Cardiac fibroblast (primary cell): ENCODE data around the gene KRTAP5-4.
"Not testable (repeated sequence)": the region's sequence is repeated elsewhere in the genome, so short reads cannot be mapped to it uniquely, and the experiment has no call there.

Experiments used
- DNase-seq, 2 donors: peaks; one replicate each; pipeline versions ENCODE4 v3.0.0 to v3.0.0-alpha.2; 2010; ENCODE audit warnings: low read depth in 2 of 2
- H3K4me3 ChIP-seq, 2 donors: replicated peaks in 1 of 2; 1 replicate in 1 of 2; 2 replicates in 1 of 2; pipeline ENCODE4 v1.5.1; 2011; ENCODE audit warnings: low read depth in 2 of 2, low read length in 2 of 2, mild to moderate bottlenecking in 2 of 2, moderate library complexity in 1 of 2
- CTCF ChIP-seq: IDR thresholded peaks from one replicate; pipeline ENCODE4 v1.5.1; 2011; ENCODE audit warnings: low read depth, mild to moderate bottlenecking, low read length, inconsistent platforms

Gene KRTAP5-4

GRCh38 chr11:1604181-1604580 is 17.8 kb downstream of the KRTAP5-4 start:
- no peak for TF ChIP-seq CTCF
- DNase-seq = no peak
- no peak overlapping the region for H3K4me3 ChIP-seq

DNA sequence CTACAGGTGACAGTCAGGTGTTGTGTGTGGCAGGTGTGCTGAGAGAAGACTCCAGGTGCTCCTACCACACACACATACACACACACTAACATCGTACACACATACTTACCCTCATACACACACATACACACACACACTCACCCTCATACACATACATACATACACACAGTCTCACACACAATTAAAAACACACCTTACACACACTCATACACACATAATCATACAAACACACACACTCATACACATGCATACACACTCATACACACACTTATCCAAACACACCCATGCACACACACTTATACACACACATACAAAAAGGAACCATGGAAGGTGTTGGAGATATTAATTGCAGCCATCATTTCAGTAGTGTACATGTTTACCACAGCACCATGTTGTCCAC is 18.3 kb downstream of the KRTAP5-4 start:
- no peak overlapping the region for H3K4me3 ChIP-seq
- no peak for TF ChIP-seq CTCF
- no peak for DNase-seq

DNA sequence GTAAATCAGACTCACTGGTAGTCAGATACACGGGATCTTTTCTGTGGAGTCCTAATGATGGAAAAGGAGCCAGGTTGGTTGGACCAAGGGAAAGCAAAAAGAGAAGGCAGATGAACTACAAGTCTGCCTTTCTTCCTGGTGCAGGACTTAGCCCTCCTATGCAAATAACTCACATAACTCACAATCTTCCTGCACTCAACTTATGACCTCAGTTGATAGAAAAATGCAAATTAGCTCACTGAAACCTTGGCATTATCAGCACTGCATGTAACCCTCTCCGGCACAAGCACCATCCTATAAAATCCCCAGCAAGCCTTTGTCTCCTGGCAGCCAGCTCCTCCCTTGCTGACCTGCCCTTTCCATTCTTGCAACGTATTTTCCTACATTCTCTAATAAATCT is 20.3 kb downstream of the KRTAP5-4 start:
- not testable (repeated sequence) for DNase-seq, H3K4me3 ChIP-seq

DNA sequence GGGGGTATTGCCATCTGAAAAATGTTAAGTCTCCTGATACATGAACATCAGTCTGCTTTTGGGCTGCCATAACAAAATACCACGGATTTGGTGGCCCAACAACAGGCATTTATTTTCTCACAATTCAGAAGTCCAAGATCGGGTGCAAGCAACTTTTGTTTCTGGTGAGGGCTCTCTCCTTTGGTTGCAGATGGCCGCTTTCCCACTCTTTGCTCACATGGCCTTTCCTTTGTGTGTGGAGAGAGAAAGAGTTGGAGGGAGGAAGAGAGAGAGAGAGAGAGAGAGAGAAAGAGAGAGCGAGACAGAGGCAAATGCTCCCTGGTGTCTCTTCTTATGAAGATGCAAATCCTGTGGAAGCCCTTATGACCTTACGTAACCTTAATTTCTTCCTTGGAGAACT is 21.3 kb downstream of the KRTAP5-4 start:
- TF ChIP-seq CTCF = no peak
- DNase-seq = no peak
- no peak overlapping the region for H3K4me3 ChIP-seq

- no peak for DNase-seq
- TF ChIP-seq CTCF = no peak
- H3K4me3 ChIP-seq = no peak overlapping the region
Measured at GRCh38 chr11:1598816-1599215, 23.1 kb downstream of the KRTAP5-4 start.

DNA sequence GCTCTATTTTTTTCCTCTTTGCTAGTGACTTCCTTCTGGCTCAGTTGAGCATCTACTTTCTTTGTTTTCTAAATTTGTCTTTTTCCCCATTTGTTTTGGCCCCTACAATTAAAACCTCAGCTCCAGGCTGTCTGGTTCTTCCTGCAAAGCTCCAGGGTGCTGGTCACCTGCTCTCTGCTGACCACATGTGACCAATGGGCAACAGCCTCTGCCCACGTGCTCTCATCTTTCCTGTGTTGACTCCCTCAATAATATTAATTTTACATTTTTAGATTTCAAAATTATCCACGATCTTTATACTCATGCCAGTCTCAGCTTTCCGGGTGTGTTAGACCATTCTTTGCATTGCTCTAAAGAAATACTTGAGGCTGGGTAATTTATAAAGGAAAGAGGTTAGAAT is 23.5 kb downstream of the KRTAP5-4 start:
- not testable (repeated sequence) for DNase-seq, H3K4me3 ChIP-seq

DNA sequence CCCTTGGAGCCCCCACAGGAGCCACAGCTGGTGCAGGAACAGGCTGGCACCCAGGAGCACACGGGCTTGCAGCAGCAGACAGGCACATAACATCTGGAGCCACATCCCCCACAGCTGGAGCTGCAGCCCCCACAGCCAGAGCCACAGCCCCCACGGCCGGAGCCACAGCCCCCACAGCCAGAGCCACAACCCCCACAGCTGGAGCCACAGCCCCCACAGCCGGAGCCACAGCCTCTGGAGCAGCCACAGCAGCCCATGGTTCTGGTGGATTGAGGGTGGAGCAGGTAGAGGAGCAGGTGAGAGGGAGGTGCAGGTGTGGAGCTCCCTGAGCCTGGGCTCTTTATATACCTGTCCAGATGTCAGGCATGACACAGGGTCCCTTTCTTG is 24.0 kb downstream of the KRTAP5-4 start, which contains the start of gene KRTAP5-2:
TSS of gene KRTAP5-2 (minus strand) at position 301 of the 387 bp plus-strand sequence. CDS start at position 257, 44 bp downstream.
- DNase-seq = no peak
- H3K4me3 ChIP-seq = no peak within 1 kb of the TSS
- TF ChIP-seq CTCF = no peak

DNA sequence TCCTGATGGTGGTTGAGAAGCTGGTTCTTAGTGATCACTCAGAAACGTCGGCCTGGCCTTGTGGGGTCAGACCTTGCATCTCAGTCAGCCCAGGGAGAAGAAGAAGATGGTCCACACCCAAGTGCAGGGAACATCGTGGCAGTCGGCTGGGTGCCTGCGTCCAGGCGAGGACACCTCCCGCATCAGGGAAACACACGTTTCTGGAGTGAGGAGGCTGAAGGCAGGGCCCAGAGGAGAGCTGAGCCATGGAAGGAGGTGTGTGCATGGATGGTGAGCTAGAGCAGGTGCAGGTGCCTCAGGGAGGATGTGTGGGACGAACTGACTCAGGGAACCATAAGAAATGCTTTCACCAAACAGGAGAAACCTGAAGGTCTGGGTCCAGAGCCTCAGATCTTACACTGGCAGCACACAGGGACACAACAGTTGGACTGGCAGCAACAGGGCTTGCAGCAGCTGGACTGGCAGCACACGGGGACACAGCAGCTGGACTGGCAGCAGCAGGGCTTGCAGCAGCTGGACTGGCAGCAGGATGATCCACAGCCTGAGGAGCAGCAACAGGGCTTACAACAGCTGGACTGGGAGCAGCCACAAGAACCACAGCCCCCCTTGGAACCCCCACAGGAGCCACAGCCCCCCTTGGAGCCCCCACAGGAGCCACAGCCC is 24.5 kb downstream of the KRTAP5-4 start:
- no peak for TF ChIP-seq CTCF
- no peak for DNase-seq
- H3K4me3 ChIP-seq = no peak overlapping the region

DNA sequence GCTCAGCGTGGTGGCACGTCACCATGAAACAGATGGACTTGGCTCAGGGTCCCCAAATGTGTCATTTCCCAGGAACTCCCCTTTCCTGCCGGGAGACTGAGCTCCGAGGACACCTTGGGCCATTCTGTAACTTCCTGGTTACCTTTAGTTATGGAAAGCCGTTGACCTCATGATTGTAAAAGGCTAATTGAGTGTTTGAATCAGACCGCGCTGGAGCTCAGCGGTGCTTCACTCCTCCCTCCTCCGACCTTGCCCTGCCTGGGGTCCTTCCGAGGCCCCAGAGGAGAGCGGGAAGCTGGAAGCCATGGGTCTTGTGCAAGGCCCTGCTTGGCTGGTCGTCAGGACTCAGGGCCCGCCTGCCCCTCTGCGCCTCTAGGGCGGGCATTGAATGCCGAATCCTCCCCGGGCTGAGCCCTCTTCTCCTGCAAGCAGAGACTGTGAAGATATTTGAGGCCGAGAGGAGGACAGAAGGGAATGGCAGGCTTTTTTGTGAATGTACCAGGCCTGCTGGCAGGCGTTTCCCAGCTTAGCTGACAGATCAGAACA is 25.3 kb downstream of the KRTAP5-4 start:
- H3K4me3 ChIP-seq, DNase-seq: not testable (repeated sequence)

DNA sequence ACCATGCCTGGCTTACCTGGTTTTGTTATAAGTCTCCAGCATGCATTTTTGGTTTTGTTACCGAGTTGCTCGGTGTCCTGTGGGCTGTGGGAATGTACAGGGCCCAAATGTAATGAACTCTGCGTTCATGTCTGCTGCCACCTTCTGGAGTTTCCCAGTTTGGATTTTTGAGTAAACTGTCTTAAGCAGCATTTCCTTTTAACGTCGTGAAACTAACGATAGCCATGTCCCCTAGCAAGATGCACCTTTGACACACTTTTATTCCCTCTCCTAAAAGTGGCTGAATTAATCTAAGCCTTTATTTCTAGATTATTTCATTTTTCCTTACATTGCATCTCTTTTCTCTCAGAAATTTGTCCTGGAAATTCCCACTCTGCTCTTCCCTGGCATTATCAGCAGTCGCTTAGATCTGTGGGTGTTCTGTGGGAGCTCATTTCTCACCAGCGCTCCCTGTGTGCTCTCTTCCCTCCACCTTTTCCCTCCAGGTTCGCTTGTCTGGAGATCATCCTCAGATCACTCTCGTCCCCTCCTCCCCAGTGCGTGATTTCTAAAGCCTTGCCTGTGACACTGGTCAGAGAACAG is 25.9 kb downstream of the KRTAP5-4 start:
- DNase-seq = peak in 1 of 2 donors; percentile 27
- H3K4me3 ChIP-seq = not testable (repeated sequence)
